HG02759 (cell line): ENCODE results near the gene HMX2.

Experiments
- ATAC-seq: cut with Tn5 transposase; IDR thresholded peaks from one replicate; pipeline ENCODE4 v1.9.1; 2021; ENCODE audit warnings: mild to moderate bottlenecking, moderate library complexity; ENCODE audit not compliant: unreplicated experiment

HMX2 gene

GRCh38 chr10:123136806-123137642 lies 10.9 kb upstream of the HMX2 start:
- no peak for ATAC-seq

- ATAC-seq: no peak
Observed at GRCh38 chr10:123139165-123139520, 8.8 kb upstream of the HMX2 start.

- no peak for ATAC-seq
Observed at GRCh38 chr10:123139521-123140163, 8.3 kb upstream of the HMX2 start.

- no peak for ATAC-seq
Observed at GRCh38 chr10:123140164-123140982, 7.6 kb upstream of the HMX2 start.

GRCh38 chr10:123140983-123141390 lies 6.9 kb upstream of the HMX2 start:
- ATAC-seq: no peak

GRCh38 chr10:123141791-123142700 lies 5.9 kb upstream of the HMX2 start:
- ATAC-seq: no peak

- ATAC-seq: no peak
Observed at GRCh38 chr10:123142701-123143161, 5.2 kb upstream of the HMX2 start.

GRCh38 chr10:123143162-123143824 lies 4.6 kb upstream of the HMX2 start:
- ATAC-seq: no peak

GRCh38 chr10:123143825-123144168 lies 4.1 kb upstream of the HMX2 start:
- ATAC-seq: no peak

- no peak for ATAC-seq
Observed at GRCh38 chr10:123144697-123145541, 3.0 kb upstream of the HMX2 start.

GRCh38 chr10:123145542-123146012 lies 2.4 kb upstream of the HMX2 start:
- ATAC-seq: no peak

GRCh38 chr10:123146013-123146893 lies 1.7 kb upstream of the HMX2 start:
- no peak for ATAC-seq

- no peak for ATAC-seq
Observed at GRCh38 chr10:123146894-123147634, 872 bp upstream of the HMX2 start.

- no peak for ATAC-seq
Observed at GRCh38 chr10:123148414-123149161, 652 bp downstream of the HMX2 start.

GRCh38 chr10:123149162-123149567 lies 1.2 kb downstream of the HMX2 start:
- ATAC-seq: no peak

- no peak for ATAC-seq
Observed at GRCh38 chr10:123149568-123150270, 1.8 kb downstream of the HMX2 start.
